Stimulated activated CD8-positive, alpha-beta memory T cell treated with anti-CD3 and anti-CD28 coated beads, Interleukin-15, amount 100 ng/mL, for 24 hours (primary cell): ENCODE measurements around the gene NDST3.
"Not testable (repeated sequence)": the region's sequence is repeated elsewhere in the genome, so short reads cannot be mapped to it uniquely, and the experiment has no call there.

Source experiments
- DNase-seq: peaks from one replicate; pipeline ENCODE4 v3.0.0-alpha.2; 2020; ENCODE audit warnings: low read depth

Gene NDST3

DNA sequence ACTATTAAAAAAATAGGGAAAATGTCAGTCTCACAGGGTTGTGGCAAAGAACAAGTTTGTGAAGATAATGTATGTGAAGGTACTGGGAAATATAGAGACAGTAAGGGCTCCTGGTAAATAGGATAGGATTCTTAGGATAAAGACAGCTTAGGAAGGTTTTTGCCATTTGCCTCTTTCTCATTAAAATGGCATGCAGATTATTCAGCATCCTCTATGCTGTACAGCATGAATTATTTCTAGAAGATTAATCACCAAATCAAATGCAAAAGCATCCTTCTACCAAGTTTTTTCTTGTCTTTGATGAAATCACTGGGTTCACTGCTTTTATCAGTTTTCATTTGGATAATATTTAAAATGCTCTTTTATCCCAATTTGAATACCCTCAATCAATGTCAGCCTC is 142.8 kb downstream of the NDST3 start:
- no peak for DNase-seq

GRCh38 chr4:118180776-118181175 is 146.5 kb downstream of the NDST3 start:
- DNase-seq, result no peak

DNA sequence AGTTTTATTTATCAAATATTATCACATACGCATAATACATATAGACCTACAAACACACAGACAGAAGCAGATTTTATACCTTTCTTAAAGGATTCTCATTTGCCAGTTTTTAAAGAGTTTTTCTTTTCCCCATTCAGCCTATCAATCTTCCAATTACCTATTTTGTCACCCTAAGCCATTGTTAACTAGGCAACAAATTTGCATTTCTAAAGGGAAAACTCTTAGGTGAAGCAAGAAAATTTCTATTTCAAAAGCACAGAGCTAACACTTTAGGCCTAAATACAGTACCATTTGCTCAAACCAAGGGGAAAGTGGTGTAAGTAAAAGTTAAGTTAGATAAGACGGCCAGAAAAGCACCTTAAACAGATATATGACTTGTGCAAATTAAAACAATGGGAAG is 156.6 kb downstream of the NDST3 start:
- DNase-seq, result no peak

DNA sequence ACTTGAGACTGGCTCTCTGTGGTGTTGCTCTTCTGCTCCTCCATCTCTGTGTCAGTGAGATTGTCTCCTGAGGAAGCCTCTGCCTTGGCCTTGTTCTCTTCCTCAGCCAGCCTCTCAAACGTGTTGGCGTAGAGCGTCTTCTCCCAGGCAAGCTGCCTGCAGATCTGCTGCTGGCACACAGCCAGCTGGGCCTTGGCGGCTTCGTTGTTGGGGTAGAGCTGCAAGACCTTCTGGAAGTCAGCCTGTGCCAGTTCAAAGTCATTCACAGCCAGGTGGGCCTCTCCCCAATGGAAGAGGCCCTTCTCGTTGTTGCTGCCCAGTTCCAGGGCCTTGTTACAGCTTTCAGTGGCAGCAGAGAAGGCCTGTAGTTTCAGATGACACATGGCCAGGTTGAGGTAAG is 159.1 kb downstream of the NDST3 start:
- no peak for DNase-seq

DNA sequence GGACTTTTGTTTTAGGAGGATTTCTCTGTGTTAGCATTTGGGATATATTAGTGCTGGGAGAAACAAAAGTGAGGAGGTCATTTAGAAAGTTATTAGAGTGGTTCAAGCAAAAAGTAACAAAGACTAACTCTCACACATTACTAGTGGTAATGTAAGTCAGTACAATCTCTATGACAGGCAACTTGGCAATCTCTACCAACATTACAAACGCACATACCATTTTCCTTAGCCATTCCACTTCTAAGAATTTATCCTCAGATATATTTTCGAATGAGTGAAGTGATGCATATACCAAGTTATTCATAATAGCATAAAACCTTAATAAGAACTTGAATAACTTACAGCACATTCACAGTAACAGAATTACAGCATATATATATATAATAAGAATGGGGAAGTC is 172.3 kb downstream of the NDST3 start:
- DNase-seq, result no peak

- no peak for DNase-seq
Measured at GRCh38 chr4:118213101-118213500, 178.8 kb downstream of the NDST3 start.

DNA sequence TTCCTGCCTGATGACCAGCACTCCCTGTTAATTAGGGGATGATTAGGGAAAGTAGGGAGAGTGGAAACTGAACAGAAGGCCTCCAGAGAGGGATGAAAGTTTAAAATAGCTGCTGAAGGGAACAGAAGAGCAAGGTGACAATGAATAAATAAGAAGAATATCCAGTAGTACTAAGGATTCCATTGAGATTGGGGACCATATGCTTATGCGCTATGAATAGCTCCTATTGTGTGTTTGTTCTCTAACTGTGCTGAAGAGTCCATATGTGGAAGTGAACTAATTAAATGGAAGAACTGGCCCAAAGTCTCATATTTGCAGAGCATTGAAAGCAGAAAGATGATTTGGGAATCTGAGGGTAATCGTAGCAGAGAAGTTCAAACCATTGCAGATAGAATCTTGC is 181.5 kb downstream of the NDST3 start:
- DNase-seq, result no peak

GRCh38 chr4:118221227-118221800 is 187.0 kb downstream of the NDST3 start:
- DNase-seq, result no peak

DNA sequence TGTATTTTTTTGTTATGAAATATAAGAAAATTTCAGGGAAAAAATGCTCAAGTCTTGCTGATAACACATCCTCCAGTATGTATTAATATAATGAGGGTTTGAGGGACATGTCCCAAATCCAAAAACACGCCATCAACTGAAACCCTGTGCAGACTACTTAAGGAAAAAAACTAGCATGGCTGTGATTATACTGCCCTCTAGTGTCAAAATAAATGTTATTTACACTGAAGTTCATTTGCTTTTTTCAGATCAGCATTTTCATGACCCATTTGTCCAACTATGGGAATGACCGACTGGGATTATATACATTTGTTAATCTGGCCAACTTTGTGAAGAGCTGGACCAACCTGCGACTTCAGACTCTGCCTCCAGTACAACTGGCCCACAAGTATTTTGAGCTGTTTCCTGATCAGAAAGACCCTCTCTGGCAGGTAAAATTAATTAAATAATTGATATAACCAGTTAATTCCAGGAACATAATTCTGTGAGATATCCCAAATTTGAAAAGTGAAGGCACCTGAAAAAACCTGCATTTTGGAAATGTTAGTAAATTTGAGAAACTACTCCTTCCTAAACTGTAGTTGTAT is 190.1 kb downstream of the NDST3 start:
- DNase-seq, result no peak

DNA sequence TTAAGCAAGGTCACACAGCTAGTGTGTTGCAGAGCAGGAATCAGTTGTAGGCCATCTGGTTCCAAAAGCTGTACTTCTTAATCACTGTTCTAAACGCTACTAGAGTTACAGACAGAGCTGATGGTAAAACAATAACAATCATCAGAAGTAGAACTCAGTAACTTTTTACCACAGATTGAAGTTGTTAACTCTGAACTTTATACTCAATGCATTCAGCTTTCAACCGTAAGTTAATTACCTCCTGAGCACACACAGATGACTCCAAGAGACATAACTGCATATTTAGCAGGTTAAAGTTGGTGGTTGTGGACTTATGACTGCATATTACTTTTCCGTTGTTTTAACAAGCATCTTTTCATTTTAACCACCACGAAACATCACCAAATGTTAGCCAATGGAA is 191.2 kb downstream of the NDST3 start:
- no peak for DNase-seq

- no peak for DNase-seq
Measured at GRCh38 chr4:118226311-118227010, 192.2 kb downstream of the NDST3 start.

DNA sequence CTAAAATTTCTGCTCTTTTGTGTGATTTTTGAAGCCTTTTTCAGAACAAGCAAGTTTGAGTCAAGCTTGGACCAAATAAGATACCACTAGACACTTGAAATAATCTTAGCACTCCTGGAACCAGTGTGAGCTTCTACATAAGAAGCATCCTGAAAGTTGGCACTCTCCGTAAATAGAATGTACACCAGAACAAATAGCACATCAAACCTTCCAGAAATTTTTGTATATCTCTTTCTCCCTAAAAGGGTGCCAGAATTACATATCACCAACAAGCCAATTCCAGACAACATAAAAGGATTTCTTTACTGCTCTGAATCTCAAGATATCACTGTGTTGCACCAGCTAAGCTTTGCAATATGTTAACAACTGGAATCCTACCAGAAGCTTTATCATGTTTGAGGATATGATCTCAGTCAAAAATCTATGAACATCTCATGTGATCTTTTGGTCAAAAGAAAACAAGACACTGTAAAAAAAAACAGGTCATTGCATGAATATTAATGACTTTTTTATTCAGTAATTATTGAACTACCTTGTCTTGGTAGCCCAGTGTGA is 201.4 kb downstream of the NDST3 start:
- DNase-seq, result no peak

DNA sequence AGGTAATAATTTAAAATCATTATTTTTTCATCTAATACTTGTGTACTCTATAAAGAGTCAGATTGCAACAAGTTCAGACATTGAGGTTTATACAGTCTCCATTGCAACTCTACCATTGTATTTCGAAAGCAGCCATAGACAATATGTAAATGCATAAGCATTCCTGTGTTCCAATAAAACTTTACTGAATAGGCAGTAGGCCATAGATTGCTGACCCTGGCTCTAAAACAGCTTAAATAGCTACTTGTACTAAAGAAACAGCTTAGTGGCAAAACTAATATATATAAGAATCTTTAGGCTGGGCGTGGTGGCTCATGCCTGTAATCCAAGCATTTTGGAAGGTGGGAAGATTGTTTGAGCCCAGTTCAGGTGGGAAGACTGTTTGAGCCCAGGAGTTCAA is 203.2 kb downstream of the NDST3 start:
- DNase-seq, result no peak

GRCh38 chr4:118249890-118250289 is 215.6 kb downstream of the NDST3 start:
- DNase-seq, result no peak

DNA sequence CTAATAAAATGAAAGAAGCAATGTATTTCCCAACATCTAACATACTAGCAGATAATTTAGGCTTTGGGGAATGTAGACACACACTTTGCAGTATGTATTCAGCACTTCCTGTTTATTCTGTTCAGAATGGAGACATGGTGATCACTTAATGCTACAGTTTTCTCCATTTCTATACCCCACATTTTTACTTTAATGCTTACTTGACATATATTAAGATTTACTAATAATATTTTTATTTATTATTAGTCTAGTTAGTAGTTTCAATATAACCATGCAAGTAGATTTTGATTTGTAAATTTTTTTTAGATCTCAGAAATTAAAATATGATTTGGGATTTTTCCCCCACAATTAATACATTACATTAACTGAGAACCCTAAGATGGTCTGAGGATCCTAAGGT is 220.1 kb downstream of the NDST3 start:
- DNase-seq, result no peak

- DNase-seq, result no peak
Measured at GRCh38 chr4:118259111-118259510, 224.8 kb downstream of the NDST3 start.

DNA sequence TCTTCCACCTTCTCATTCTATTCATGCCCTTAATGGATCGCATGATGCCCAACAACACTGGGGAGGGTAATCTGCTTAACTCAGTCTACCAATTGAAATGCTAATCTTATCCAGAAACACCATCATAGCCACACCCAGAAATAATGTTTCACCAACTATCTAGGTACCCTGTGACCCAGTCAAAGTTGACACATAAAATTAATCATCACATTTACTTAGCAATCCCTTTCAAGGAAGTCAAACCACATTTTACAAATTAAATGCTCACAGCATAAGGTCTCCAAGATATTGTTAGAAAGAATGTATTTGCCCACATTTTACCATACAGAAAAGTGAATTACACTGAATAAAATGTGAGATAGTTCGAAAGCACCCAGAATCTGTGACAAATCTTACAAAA is 226.0 kb downstream of the NDST3 start:
- DNase-seq, result no peak

- DNase-seq, result no peak
Measured at GRCh38 chr4:118264096-118264495, 229.8 kb downstream of the NDST3 start.

DNA sequence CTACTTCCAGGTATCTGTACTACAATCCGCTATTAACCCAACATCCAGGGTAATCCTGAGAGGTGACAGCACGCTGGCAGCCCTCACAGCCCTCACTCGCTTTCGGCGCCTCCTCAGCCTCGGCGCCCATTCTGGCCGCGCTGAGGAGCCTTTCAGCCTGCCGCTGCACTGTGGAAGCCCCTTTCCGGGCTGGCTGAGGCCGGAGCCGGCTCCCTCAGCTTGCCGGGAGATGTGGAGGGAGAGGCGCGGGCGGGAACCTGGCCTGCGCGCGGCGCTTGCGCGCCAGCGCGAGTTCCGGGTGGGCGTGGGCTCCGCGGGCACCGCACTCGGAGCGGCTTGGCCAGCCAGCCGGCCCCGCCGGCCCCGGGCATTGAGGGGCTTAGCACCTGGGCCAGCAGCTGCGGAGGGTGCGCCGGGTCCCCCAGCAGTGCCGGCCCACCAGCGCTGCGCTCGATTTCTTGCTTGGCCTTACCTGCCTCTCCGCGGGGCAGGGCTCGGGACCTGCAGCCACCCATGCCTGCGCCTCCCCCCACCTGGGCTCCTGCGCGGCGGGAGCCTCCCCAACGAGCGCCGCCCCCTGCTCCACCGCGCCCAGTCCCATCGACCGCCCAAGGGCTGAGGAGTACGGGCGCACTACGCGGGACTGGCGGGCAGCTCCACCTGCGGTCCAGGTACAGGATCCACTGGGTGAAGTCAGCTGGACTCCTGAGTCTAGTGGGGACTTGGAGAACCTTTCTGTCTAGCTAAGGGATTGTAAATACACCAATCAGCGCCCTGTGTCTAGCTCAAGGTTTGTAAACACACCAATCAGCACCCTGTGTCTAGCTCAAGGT is 231.2 kb downstream of the NDST3 start:
- DNase-seq, result no peak

DNA sequence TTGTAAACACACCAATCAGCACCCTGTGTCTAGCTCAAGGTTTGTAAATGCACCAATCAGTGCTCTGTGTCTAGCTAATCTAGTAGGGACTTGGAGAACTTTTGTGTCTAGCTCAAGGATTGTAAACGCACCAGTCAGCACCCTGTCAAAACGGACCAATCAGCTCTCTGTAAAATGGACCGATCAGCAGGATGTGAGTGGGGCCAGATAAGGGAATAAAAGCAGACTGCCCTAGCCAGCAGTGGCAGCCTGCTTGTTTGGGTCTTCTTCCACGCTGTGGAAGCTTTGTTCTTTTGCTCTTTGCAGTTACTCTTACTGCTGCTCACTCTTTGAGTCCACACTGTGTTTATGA is 231.8 kb downstream of the NDST3 start:
- DNase-seq, result not testable (repeated sequence)

DNA sequence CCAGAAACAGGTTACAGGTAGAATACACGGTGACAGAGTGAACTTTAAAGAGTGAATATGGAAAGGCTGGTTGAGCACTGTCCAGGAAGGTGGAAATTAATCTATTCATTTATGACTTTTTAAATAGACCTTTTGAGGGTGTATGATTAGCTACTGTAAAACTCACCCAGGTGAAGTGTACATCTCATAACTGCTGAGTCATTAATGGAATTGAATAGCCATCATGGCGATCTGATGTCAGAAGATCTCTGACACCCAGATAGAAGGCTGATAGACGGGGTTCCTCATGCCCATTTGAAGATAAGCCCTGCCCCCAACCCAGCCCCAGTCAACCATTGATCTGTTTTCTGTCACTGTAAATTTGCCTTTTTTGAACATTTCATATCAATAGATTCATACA is 234.5 kb downstream of the NDST3 start:
- DNase-seq, result no peak

DNA sequence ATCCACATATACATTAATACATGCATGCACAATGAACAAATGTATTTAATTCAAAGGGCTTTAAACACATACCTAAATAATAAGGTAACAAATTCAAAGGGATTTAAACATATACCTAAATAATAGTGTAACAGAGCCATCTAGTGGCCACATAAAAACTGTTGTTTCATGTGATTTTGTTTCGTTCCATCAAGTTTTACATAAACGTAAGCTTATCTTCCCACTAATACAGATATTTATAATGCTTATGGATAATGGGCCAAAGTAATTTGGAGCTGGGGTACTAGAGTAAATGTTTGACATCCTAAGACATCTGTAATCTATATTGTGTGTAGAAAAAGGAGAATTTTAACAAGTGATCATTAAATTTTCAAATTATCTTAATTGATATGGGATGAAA is 236.2 kb downstream of the NDST3 start:
- no peak for DNase-seq

DNA sequence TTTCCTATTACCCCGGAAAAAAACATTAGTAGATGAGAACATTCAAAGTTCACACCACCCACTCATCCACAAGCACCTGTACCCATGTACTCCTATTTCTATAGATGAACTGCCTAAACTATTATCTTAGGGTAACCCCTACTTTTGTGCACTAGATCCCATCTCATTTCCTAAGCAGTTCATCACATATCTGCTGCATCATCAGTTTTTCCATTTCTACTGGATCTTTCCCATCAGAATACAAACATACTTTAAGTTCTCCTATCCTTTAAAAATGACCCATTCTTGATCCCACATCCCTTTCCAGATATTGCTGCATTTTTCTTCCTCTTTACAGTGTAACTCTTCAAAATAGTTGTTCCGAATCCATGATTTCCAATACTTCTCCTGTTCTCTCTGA is 237.5 kb downstream of the NDST3 start:
- no peak for DNase-seq
